ENCODE results near the gene GUCA1A.
"Not testable (repeated sequence)": the region's sequence is repeated elsewhere in the genome, so short reads cannot be mapped to it uniquely, and the experiment has no call there.

Gene GUCA1A

DNA sequence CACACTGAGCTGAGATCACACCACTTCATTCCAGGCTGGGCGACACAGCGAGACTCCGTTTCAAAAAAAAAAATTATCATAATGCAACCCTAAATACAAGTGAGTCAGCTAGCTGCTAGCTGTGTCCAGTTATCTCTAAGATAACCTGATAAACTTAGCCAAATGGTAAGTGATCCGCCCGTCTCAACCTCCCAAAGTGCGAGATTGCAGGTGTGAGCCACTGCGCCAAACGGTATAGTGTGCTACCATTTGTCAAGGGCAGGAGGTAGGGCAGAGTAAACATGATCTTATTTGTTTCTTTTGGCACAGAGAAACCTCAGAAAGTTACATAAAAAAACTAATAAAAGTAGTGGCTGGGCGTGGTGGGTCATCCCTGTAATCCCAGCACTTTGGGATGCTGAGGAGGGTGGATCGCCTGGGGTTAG lies 26.0 kb upstream of the GUCA1A start:
- DNase-seq (ENCODE audit: low read depth), result no peak

DNA sequence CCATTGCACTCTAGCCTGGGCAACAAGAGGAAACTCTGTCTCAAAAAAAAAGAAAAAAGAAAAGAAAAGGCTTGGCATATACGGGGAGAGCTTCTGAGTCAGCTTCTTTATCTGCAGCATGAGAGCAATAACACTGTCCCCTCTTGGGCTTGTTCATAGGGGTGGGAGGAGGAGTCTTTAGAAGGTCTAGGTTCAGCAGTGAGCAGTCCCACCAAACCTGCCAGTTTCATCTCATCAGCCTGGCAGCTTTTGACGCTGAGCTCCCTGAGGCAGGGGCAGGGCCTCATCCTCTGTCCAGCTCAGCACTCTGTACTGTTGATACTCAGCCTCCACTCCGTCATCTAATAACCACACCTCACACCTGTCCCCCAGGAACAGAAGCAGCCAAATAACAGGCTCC lies 25.1 kb upstream of the GUCA1A start:
- DNase-seq (ENCODE audit: low read depth), result no peak

DNA sequence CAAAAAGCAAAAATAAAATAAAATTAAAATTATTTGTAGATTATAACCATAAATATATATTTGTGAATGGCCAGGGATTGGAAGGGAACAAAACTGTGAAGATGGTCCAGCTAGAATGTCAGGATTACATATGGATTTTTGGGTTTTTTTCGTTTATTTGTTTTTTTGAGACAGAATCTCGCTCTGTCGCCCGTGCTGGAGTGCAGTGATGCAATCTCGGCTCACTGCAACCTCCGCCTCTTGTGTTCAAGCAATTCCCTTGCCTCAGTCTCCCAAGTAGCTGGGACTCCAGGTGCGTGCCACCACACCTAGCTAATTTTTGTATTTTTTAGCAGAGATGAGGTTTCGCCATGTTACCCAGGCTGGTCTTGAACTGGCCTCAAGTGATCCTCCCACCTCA lies 22.9 kb upstream of the GUCA1A start:
- no peak for DNase-seq (ENCODE audit: low read depth)

DNA sequence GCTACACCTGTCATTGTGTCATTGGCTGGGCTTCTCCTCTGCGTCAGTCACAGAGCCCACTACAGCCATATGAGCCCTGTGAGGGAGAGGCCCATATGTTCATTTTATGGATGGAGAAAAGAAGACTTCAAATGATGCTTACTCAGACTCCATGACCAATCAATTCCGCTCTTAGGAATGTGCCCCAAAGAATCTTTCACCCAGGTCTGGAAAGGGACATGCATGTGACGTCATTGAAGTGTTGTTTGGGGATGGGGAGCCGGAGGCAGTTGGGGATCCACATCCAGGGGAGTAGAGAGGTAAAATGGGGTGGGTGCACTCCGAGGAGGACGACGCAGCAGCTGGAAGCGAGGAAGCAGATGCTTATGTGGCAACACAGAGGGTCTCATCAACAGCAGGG lies 21.1 kb upstream of the GUCA1A start:
- no peak for DNase-seq (ENCODE audit: low read depth)

DNA sequence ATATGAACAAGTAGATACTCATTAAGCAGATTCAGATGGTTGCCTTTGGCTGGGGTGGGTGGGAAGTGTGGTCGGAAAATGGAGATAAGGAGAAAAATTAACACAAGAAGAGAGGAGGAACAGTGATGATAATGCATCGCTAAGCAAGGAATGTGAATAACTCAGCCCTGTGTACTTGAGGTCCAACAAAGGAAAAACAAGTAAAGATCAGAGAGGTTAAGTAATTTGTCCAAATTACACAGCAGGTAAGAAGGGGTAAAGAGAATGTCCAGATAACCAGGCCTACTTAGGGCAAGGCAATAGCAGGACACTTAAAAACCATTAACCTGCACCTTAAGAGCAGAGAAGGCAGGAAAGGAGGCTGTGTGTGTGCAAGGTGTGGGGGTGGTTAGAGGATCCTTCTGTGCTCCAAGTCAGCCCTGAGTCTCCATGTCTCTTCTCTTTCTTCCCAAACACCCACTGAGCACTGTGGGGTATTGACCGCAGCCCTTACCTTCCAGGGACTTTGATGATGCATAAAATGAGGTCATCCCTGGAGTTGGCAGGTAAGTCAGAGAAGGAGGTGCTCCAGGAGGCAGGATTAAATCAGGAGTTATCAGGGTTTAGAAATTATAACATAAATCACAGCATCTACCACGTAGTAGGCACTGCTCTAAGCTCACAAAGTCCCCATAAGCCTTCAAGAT lies 20.5 kb upstream of the GUCA1A start:
- DNase-seq (ENCODE audit: low read depth), result not testable (repeated sequence)

DNA sequence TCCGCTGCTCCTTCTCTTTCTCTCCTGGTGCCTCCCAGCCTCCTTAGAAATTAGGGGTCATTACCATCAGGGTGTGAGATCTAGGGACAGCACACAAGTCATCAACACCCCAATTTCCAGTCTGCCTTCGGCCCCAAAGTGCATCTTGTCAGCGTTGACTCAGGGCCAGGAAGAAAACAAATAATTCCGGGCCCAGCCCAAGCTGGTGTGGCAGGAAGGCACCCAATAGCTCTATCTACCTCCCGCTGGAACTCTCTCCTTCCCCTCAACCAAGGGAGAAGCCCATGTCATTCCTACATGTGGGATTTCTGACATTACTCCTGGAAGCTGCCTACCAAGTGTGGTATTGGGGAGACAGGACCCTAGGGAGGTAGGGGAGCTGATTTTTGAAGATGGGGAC lies 19.2 kb upstream of the GUCA1A start:
- DNase-seq (ENCODE audit: low read depth), result no peak

DNA sequence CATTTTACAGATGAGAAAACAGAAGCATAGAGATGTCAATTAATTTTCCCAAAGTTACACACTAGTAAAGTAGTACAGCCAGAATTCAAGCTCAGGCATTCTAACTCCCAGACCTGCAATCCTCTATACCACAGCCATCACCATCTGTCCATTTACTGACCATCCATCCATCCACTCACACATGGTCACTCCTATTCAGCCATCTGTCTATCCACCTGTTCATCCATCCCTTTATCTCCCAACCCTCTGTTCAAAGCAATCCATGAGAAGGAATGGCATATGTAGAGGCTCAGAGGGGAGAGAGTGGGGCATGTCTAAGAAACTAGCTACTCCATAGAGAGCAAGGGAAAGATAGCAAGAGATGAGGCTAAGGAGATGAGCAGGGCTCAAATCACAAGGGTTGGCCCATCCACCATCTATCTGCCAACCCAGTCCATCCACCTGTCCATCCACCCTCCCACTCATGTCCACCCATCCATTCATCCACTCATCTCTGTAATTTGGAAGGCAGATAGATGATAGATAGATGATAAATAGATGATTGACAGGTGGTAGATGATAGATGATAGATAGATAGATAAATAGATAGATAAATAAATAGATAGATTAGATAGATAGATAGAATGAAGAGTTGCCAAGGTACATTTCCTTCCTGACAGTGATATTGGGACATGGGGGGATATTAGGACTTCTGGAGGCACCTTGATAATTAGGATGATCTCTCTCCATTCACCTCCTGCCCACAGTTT lies 18.5 kb upstream of the GUCA1A start:
- no peak for DNase-seq (ENCODE audit: low read depth)

DNA sequence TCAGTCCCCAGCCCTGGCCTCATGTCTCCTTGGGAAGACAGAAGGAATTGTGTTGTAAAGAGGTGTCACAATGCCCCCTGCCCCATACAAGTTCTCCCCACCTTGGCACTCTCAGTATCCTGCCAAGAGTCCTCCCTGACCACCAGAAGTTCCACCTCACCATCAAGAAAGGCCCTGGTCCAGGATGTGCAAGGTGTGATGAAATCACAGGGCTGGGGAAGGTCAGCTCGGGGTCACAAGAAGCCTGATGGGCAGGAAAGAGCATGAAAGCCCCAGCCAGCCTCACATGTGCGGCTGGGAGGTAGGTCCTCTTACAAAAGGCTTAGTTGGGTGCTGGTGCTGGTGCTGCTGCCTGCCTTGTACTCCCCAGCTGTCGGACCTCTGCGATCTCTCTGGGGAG lies 17.9 kb upstream of the GUCA1A start:
- DNase-seq (ENCODE audit: low read depth), result no peak

DNA sequence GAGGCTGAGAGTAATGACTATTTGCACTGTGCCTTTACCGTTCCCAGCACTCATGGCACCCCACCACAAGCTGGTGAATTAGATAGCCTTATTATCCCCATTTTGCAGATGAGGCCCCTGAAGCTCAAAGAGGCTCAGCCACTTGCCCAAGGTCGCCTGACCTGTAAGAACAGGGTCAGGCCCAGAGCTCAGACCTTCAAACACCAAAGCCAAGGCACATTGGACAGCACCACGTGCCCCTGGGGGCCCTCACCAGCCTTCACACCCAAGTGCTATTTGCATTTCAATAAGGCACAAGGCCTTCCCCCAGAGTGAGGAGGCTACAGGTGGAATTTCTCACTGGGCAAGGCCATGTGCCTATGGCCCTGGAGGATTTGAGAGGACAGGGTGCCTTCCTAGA lies 16.5 kb upstream of the GUCA1A start:
- DNase-seq (ENCODE audit: low read depth), result no peak

DNA sequence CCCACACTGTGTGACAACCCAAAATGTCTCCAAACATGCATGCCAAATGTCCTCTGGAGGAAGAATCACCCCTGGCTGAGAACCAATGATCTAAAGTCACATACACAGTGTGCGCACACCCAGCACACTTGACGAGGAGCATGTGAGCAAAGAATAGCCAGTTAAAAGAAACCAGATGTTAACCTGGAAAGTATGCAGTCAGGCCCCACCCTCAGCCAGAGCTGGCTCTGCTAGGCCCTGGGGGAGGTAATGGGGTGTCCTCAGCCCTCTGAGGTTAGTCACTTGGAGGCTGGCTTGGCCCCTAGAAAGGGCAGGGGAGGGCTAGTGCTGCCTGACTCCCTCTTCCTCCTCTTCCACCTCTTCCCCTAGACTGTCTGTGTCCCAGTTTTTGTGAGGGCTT lies 15.2 kb upstream of the GUCA1A start:
- peak; percentile 30 for DNase-seq (ENCODE audit: low read depth)

DNA sequence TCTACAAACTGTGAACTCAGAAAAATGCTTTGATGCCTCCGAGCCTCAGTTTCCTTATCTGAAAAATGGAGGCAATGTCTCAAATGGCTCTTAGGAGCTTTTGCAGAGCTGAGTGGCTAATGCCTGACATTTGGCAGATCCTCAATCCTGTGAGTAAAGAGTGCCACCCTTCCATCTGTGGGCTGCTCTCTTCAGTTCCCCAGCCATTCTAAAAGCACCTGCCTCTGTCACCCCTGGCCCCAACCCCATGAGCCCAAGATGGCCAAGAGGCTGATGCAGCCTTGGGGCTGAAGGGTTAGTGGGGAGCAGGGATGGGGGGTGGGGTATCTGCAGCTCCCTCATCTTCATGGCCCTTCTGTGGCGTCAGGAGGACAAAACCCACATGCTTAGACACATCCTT lies 14.5 kb upstream of the GUCA1A start:
- no peak for DNase-seq (ENCODE audit: low read depth)

DNA sequence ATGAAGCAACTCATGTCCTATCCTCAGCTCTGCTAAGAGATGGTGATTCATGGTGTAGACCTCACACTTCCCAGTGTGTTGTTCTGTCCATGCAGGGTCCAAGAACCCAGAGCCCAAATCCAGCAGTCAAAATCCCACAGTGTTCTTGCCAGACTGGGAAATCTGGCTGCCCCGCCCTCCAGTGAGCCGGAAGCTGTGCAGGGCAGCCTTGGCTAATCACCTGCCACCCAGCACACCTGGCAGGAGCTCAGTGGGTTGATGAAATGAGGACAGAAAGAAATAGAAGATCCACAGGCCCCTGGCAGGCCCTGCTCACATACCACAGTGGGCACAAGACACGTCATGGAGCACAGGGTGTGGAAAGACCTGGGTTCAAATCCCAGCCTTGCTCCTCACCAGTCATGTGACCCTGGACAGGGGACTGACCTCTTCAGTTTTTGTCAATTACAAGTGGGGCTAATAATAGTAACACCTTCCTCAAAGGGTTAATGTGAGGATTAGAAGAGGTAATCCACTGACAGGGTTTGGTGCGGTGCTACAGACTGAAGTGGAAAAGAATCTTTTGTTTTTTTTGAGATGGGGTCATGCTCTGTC lies 13.6 kb upstream of the GUCA1A start:
- DNase-seq (ENCODE audit: low read depth), result no peak

DNA sequence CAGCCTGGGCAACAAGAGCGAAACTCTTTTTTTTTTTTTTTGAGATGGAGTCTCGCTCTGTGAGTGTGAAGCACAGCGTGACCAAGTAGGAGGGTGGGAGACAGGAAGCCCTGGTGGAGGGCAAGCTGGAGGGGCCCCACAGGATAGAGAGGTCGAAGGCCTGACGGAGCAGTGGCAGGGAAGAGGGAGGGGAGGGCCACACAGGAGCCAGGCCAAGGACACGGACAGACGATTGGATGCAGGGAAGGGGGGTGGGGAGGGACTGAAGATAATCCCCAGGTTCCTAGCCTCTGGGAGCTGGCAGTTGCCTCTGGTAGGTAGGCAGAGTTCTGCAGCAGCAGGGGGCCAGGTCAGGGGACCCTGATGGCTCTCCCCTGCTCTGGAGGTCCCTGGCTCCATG lies 10.8 kb upstream of the GUCA1A start:
- DNase-seq (ENCODE audit: low read depth), result no peak

DNA sequence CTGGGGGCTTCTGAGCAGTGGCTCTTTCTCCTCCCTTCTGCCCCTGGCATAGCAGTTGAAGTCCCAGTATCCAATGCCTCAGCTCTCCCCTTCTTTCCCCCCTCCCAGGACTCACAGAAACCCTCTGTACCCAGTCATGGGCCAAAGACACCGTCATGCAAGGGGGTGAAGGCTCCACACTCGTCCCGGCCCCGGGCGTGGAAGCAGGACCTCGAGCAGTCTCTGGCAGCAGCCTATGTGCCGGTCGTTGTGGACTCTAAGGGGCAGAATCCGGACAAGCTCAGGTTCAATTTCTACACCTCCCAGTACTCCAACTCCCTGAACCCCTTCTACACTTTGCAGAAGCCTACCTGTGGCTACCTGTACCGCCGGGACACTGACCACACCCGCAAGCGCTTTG lies 10.4 kb upstream of the GUCA1A start:
- DNase-seq (ENCODE audit: low read depth), result no peak

DNA sequence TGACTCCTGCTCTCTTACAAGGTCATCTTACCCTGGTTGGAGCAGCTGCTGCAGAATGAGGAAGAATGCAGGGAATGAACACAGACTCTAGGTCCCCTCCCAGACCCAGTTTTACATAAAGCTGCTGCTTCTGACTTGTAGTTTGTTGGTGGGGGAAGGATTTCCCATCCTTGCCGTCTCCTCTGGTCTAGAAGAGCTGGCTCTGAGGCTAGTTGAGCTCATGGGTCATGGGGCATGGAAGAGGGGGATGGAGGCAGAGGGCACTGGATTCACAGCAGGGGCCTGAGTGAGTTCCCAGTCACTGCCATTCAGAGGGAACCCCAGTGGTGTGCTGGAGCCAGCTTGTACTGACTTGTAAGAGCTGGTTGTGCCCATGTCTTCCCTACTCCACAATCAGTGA lies 9.2 kb upstream of the GUCA1A start:
- DNase-seq (ENCODE audit: low read depth), result no peak

DNA sequence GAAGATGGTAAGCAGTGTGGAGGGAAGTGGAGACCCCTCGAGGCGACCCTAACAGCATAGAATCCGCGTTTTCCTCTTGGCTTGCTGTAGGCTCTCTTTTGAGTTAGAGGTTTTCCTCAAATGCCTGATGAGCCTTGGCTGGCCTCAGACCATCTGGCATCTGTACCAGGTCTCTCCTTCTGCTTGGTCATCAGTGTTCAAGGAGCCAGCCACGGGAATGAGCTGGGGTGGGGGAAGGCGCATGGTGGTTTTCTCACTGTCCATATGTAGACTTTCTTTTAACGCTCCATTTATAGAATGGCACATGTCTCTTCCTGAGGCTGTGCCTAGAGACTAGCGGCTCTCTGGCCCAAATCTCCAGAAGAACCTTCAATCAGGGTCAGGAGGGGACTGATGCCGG lies 8.1 kb upstream of the GUCA1A start:
- DNase-seq (ENCODE audit: low read depth), result no peak

DNA sequence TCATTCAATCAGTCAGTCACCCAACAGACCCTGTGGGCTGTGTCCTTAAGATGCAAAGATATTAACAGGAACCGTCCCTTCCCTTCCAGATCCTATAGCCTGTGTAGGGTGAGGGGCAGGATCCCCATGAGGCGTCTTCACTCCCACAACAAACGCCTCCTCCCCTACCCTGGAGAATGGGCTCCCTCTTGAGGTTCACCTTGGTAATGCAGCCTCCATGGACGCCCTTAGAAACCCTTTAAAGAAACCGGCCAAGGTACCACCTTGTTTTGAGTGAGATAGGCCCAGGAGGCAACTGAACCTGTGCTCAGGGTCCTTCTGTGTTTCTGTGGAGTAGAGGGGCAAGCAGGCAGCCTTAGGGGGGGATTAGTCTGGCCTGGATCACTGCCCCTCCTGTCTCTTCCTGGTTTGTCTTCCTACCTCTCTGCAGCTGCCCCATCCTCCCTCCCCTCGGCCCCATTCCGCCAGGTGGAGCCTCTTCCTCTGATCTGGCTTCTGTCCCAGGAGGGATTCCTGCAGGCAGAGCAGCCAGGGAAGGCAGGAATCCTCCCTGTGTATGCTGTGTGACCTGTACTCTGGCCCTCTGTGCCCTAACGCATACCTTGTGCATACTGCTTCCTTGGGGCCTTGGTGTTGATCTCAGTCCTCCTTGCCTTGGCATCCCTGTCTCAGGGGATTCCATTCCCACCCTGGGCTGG lies 6.6 kb upstream of the GUCA1A start:
- peak; percentile 67 for DNase-seq (ENCODE audit: low read depth)

DNA sequence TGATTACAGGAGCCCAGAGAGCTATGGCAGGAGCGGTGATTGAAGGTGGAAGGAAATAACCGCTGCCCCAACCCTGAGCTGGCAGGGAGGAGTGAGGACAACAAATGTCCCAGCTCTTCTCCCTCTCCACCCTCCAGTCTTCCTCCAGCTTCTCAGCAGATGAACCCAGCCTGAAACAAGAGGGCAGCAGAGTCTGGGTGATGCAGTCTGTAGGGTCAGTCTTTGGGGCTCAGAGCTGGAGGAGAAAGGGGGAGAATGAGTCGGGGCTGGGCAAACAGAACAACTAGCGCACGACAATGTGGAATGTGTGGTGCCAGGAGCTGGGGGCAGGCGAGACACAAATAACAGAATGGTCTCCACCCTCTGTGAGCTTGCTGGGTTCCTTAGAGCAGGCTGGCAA lies 4.5 kb upstream of the GUCA1A start:
- DNase-seq (ENCODE audit: low read depth), result no peak

DNA sequence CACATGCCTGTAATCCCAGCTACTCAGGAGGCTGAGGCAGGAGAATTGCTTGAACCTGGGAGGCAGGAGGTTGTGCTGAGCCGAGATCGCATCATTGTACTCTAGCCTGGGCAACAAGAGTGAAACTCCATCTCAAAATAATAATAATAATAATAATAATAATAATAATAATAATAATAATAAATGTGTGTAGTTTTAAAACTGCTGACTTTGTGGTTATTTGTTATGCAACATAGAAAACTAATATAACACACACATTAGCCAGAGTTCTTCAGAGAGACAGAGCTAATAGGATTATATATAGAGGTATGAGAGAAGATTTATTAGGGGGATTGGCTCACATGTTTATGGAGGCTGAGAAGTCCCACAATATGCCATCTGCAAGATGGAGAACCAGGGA lies 3.4 kb upstream of the GUCA1A start:
- DNase-seq (ENCODE audit: low read depth), result not testable (repeated sequence)

DNA sequence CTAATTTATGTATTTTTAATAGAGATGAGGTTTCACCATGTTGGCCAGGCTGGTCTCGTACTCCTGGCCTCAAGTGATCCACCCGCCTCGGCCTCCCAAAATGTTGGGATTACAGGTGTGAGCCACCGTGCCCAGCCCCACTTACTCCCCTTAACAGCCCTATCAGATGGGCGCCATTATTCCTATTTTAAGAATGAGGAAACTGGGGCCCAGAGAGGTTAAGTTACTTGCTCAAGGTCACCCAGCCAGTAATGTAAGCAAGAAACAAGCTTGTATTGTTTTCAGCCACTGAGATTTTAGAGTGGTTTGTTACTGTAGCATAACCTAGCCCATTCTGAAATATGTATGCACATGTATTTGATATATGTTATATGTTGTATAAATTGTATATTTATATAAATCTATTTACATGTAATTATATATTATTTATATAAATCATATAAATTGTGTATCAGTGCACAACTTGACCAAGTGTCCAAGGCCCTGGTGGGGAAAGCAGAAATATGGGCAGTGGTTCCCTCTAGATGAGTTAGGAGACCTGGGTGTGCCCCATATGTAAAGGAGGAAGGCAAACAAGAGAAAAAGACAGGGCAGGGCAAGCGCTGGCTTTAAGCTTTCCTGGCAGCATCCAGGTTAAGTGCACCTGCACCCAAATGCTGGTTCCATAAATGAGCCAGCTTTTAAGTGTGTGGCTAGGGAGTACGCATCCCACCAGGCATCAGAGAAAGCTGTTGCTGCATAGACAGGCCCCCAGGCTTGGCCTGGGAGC lies 1.2 kb upstream of the GUCA1A start:
- no peak for DNase-seq (ENCODE audit: low read depth)

DNA sequence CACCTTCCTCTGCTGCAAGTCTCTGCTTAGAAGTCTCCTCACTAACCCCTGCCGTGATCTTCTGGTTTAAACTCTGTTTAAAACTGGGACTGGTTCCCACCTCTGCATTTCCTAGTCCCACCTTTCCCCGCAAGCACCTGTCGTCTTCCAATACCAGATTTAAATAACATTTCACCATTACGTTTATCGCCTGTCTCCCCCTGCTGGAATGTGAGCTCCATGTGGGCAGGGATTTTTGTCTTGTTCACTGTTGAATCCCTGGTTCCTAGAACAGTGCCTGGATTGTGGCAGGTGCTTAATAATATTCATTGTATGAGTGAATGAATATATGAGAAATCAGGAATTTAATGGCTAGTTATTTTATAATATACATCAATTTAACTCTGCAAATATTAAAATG lies 2.7 kb downstream of the GUCA1A start:
- no peak for DNase-seq (ENCODE audit: low read depth)

DNA sequence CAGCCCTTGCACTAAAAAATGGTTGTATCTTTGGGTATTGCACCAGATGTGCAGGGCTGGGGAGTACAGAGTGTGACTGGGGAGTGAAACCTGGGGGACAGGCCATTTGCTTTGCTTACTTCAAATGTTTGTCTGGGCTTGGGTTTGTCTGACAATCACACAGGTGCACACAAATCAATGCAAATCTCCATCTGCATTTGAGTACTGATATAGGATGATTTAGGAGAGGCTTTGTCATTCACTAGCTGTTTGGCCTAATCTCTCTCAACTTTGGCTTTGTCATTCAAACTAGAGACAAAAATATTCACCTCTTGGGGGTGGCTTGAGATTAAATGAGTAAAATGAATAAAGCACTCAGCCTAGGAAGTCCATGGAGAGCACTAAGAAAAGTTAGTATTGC lies 3.8 kb downstream of the GUCA1A start:
- no peak for DNase-seq (ENCODE audit: low read depth)
